ENCODE data around the gene ATP8B2.
"Not testable (repeated sequence)": the region's sequence is repeated elsewhere in the genome, so short reads cannot be mapped to it uniquely, and the experiment has no call there.

DNA sequence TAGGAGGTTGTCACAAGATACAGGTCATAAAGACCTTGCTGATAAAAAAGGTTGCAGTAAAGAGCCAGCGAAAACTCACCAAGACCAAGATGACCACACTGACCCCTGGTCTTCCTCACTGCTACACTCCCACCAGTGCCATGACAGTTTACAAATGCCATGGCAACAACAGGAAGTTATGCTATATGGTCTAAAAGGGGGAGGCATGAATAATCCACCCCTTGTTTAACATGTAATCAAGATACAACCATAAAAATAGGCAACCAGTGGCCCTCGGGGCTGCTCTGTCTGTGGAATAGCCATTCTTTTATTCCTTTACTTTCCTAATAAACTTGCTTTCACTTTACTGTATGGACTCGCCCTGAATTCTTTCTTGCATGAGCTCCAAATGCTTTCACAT lies 11.1 kb upstream of the ATP8B2 start:
- not testable (repeated sequence) for TF ChIP-seq POLR2A, CTCF, POLR2AphosphoS5 (IDR thresholded peaks at IDR 0.05)

Measured in upper lobe of left lung (tissue), 4 donors.